Activated CD8-positive, alpha-beta T cell treated with anti-CD3 and anti-CD28 coated beads for 36 hours (primary cell): Measurements from ENCODE around the gene ACCS. TPM values are rescaled to one million over a fixed set of nuclear protein-coding genes. Genes with fewer than 3 reads are reported as not detected.

Experiments
- ATAC-seq: fragments of 200-7000 bp; cut with Tn5 transposase; one replicate; pipeline ENCODE4 v1.10.0; 2021; ENCODE audit warnings: mild to moderate bottlenecking, moderate library complexity
- CTCF ChIA-PET: fragments of 350-600 bp; sonication (Branson Sonifier 250); formaldehyde crosslinking; loops from one replicate; lab custom pipeline; 2021; ENCODE audit warnings: antibody characterized with exemption; lab: Charles Lee
- POLR2A ChIA-PET: fragments of 350-600 bp; sonication (Branson Sonifier 250); formaldehyde crosslinking; loops from one replicate; lab custom pipeline; 2021; ENCODE audit warnings: antibody characterized with exemption; lab: Charles Lee
- DNase-seq: peaks from one replicate; pipeline ENCODE4 v3.0.0-alpha.2; 2020
- H3K27ac Mint-ChIP-seq: one replicate; pipeline ENCODE4 v1.8.0; 2021; ENCODE audit warnings: mild to moderate bottlenecking, mixed read lengths
- H3K27me3 Mint-ChIP-seq: one replicate; pipeline ENCODE4 v1.8.0; 2021; ENCODE audit warnings: mixed read lengths
- H3K36me3 Mint-ChIP-seq: one replicate; pipeline ENCODE4 v1.8.0; 2021; ENCODE audit warnings: low read depth, mixed read lengths
- H3K4me1 Mint-ChIP-seq: one replicate; pipeline ENCODE4 v1.8.0; 2021; ENCODE audit warnings: low read depth, mixed read lengths
- H3K4me3 Mint-ChIP-seq: one replicate; pipeline ENCODE4 v1.8.0; 2021; ENCODE audit warnings: mild to moderate bottlenecking, moderate library complexity, mixed read lengths
- H3K9me3 Mint-ChIP-seq: one replicate; pipeline ENCODE4 v1.8.0; 2021; ENCODE audit warnings: mixed read lengths
- CTCF ChIP-seq: fragments of 200-600 bp; IDR thresholded peaks from one replicate; pipeline ENCODE4 v1.8.0; 2022; ENCODE audit warnings: antibody characterized with exemption, mild to moderate bottlenecking
- intact Hi-C: fragments of 100-400 bp; cut with micrococcal nuclease; formaldehyde crosslinking; loops from one replicate; pipeline ENCODE4 v1.10.0; 2022
- total RNA-seq, 2 experiments: library from RNA; stranded (reverse); gene quantifications; one replicate each; pipeline ENCODE4 v1.2.3, GENCODE V29; 2021

The ACCS gene
- total RNA-seq, 2 experiments from 2014 or later: 6.7 to 7.1 TPM

DNA sequence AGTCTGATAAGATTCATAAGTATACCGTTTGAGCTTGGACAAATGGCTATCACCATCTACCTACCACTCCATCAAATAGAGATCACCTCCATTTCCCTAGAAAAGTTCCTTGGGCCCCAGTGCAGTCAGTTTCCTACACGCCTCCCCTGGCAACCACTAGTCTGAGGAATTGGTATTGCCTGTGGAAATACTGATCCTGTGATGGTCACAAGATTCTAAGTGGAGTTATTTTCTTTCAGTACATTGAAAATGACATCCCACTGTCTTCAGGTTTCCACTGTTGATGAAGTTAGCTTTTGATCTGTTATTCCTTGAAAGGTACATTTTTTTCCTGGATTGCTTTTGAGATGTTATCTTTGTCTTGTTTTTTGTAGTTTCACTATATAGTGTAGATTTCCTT is 22.9 kb upstream of the ACCS start:
- no peak for ATAC-seq
- POLR2A ChIA-PET: no interaction called here
- no peak for TF ChIP-seq CTCF
- CTCF ChIA-PET: interaction anchor here (1.1 to 1.4 kb wide), 2 partner anchors 15 to 52 kb away, joined by 5 read pairs; partner anchors contain the start of gene EXT2
- Mint-ChIP-seq H3K27me3 (peaks cover 6% of the 10 kb centered on the region), H3K4me1 (no peaks in the 10 kb centered on the region), H3K9me3 (peaks cover 9% of the 10 kb centered on the region), H3K27ac (no peak overlapping the region), H3K36me3 (no peaks in the 10 kb centered on the region), H3K4me3 (no peak overlapping the region)
- DNase-seq: no peak
- intact Hi-C loops: no loop called here

DNA sequence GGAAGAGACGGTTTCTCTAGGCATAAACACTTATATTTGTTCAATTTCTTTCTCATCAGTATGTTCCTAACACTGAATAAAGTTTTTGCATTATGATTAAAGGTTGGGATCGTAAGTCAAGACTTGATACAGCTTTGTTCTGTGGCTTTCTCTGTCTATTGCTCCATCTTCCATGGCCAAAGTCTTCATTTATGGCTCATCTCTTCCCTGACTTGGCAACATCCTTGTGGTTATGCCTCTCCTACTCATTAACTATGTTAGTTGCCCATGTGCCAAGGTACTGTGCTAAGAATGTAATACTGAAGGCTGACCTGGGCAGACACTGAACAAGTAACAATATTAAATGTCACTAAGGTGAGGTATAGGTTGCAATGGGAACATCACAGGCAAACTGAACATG is 19.9 kb upstream of the ACCS start:
- Mint-ChIP-seq H3K9me3 (peaks cover 3% of the 10 kb centered on the region), H3K27me3 (no peaks in the 10 kb centered on the region), H3K36me3 (no peaks in the 10 kb centered on the region), H3K4me3 (no peak overlapping the region), H3K27ac (no peak overlapping the region), H3K4me1 (no peaks in the 10 kb centered on the region)
- TF ChIP-seq CTCF: no peak
- ATAC-seq (no peak), DNase-seq (no peak)
- ChIA-PET POLR2A (no interaction called here), CTCF (interaction anchor here (1.2 to 1.3 kb wide), 2 partner anchors 48 to 156 kb away, joined by 3 to 4 read pairs; no protein-coding TSS in a partner anchor)
- intact Hi-C loops: no loop called here

DNA sequence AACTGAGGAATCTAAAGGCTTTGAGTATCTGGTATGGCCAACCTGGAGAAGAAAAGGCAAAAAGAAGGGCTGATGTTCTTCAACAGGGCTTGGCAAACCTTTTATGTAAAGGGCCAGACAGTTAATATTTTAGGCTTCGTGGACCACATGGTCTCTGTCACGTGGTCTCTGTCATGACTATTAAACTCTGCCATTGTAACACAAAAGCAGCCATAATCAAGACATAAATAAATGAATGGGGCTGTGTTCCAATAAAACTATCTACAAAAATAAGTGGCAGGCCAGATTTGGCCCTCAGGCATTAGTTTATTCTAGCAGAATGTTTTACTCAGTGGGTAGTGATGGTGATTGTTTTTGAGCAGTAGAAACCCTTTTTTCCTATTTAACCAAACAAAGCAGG is 18.8 kb upstream of the ACCS start:
- Mint-ChIP-seq H3K27me3 (no peaks in the 10 kb centered on the region), H3K27ac (no peak overlapping the region), H3K4me3 (no peak overlapping the region), H3K36me3 (no peaks in the 10 kb centered on the region), H3K9me3 (no peaks in the 10 kb centered on the region), H3K4me1 (no peaks in the 10 kb centered on the region)
- no peak for ATAC-seq
- intact Hi-C loops: no loop called here
- no peak for DNase-seq
- TF ChIP-seq CTCF: no peak
- ChIA-PET POLR2A (no interaction called here), CTCF (no interaction called here)

DNA sequence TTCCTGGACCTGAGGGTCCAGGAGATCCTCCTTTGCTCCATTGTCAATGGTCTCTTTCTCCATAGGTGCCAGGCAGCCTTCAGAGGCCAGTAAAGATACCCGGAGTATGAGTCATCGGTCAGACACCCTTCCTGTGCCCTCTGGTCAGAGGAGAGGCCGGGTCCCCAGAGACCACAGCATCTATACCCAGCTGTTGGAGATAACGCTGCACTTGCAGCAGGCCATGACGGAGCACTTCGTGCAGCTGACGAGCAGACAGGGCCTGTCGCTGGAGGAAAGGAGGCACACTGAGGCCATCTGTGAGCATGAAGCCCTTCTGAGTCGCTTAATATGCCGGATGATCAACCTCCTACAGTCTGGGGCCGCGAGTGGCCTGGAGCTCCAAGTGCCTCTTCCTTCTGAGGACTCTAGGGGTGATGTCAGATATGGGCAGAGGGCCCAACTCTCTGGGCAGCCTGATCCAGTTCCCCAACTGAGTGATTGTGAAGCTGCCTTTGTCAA is 18.1 kb upstream of the ACCS start, which contains the start of gene ACCSL:
Gene ACCSL (plus strand): TSS at position 51 of the 501 bp plus-strand sequence. CDS start 56 bp downstream, at position 107.
- no peaks in the 10 kb centered on the region for H3K36me3 Mint-ChIP-seq
- ATAC-seq: no peak
- POLR2A ChIA-PET: no interaction called here

GRCh38 chr11:44049832-44050231 is 16.2 kb upstream of the ACCS start:
- DNase-seq (no peak), ATAC-seq (no peak)
- H3K27ac Mint-ChIP-seq: no peak overlapping the region
- ChIA-PET POLR2A (no interaction called here), CTCF (no interaction called here)
- no peaks in the 10 kb centered on the region for H3K4me1 Mint-ChIP-seq
- TF ChIP-seq CTCF: no peak
- H3K27me3 Mint-ChIP-seq: no peaks in the 10 kb centered on the region
- no peaks in the 10 kb centered on the region for H3K36me3 Mint-ChIP-seq
- intact Hi-C loops: no loop called here
- no peaks in the 10 kb centered on the region for H3K9me3 Mint-ChIP-seq
- no peak overlapping the region for H3K4me3 Mint-ChIP-seq

More for the DNA sequence above, 18.1 kb upstream of the ACCS start, which contains the start of gene ACCSL:
- TF ChIP-seq CTCF: no peak
- Mint-ChIP-seq H3K27ac (no peak within 1 kb of the TSS), H3K9me3 (no peaks in the 10 kb centered on the region), H3K4me3 (no peak within 1 kb of the TSS), H3K4me1 (no peaks in the 10 kb centered on the region), H3K27me3 (no peaks in the 10 kb centered on the region)
- CTCF ChIA-PET: no interaction called here
- DNase-seq: no peak
- intact Hi-C loops: no loop called here
